CD4-positive, alpha-beta T cell (primary cell): Measurements from ENCODE around the gene TP53RK. TPM values are rescaled to one million over a fixed set of nuclear protein-coding genes. Genes with fewer than 3 reads are reported as not detected.

ENCODE experiments used
- ATAC-seq: fragments of 200-7000 bp; cut with Tn5 transposase; one replicate; pipeline ENCODE4 v1.10.0; 2022; ENCODE audit warnings: mild to moderate bottlenecking; ENCODE audit not compliant: poor library complexity
- CTCF ChIA-PET: fragments of 350-600 bp; sonication (Branson Sonifier 250); formaldehyde crosslinking; loops from one replicate; lab custom pipeline; 2021; ENCODE audit warnings: antibody characterized with exemption, inconsistent platforms; lab: Charles Lee
- POLR2A ChIA-PET: fragments of 350-600 bp; sonication (Branson Sonifier 250); formaldehyde crosslinking; loops from one replicate; lab custom pipeline; 2021; ENCODE audit warnings: antibody characterized with exemption, inconsistent platforms; lab: Charles Lee
- DNase-seq, 14 experiments: peaks; one replicate each; pipeline ENCODE4 v3.0.0-alpha.2; 2013 to 2020; ENCODE audit warnings: mixed read lengths in 2 of 14
- H3K27ac ChIP-seq, 2 donors: one replicate each; pipeline versions ENCODE4 v1.5.1 to v1.7.0; 2013; ENCODE audit warnings: low read length in 2 of 2, low read depth in 1 of 2, mild to moderate bottlenecking in 1 of 2
- H3K27me3 ChIP-seq, 2 experiments: 1 replicate in 1 of 2; 2 replicates in 1 of 2; pipeline versions ENCODE4 v1.6.1 to v1.7.0; 2013; ENCODE audit warnings: low read length in 2 of 2, control low read depth in 1 of 2, mild to moderate bottlenecking in 1 of 2, moderate library complexity in 1 of 2; ENCODE audit not compliant: insufficient read depth in 2 of 2, control insufficient read depth in 1 of 2
- H3K36me3 ChIP-seq: one replicate; pipeline ENCODE4 v1.6.1; 2013; ENCODE audit warnings: low read length, control low read depth; ENCODE audit not compliant: insufficient read depth
- H3K4me1 ChIP-seq: one replicate; pipeline ENCODE4 v1.6.1; 2013; ENCODE audit warnings: low read length, control low read depth; ENCODE audit not compliant: insufficient read depth
- H3K4me3 ChIP-seq: one replicate; pipeline ENCODE4 v1.5.1; 2013; ENCODE audit warnings: mild to moderate bottlenecking, low read length, moderate library complexity
- H3K9me3 ChIP-seq, 2 experiments: 1 replicate in 1 of 2; 2 replicates in 1 of 2; pipeline versions ENCODE4 v1.6.1 to v1.7.0; 2013; ENCODE audit warnings: low read length in 2 of 2, mild to moderate bottlenecking in 2 of 2, control low read depth in 1 of 2, moderate library complexity in 1 of 2; ENCODE audit not compliant: control insufficient read depth in 1 of 2, insufficient read depth in 1 of 2
- H3K27ac Mint-ChIP-seq: one replicate; pipeline ENCODE4 v1.8.0; 2020; ENCODE audit warnings: mixed read lengths
- H3K27me3 Mint-ChIP-seq: one replicate; pipeline ENCODE4 v1.8.0; 2021; ENCODE audit warnings: mixed read lengths
- H3K36me3 Mint-ChIP-seq: one replicate; pipeline ENCODE4 v1.8.0; 2021; ENCODE audit warnings: low read depth, mixed read lengths
- H3K4me1 Mint-ChIP-seq: one replicate; pipeline ENCODE4 v1.8.0; 2021; ENCODE audit warnings: low read depth, mixed read lengths
- H3K4me3 Mint-ChIP-seq: one replicate; pipeline ENCODE4 v1.8.0; 2020; ENCODE audit warnings: mild to moderate bottlenecking, mixed read lengths
- H3K9me3 Mint-ChIP-seq: one replicate; pipeline ENCODE4 v1.8.0; 2020; ENCODE audit warnings: mixed read lengths
- CTCF ChIP-seq: fragments of 200-600 bp; IDR thresholded peaks from one replicate; pipeline ENCODE4 v1.8.0; 2022; ENCODE audit warnings: antibody characterized with exemption, mild to moderate bottlenecking
- intact Hi-C, 2 experiments: fragments of 100-400 bp; cut with DNase I in 1 of 2; cut with micrococcal nuclease in 1 of 2; formaldehyde crosslinking; loops; one replicate each; pipeline versions ENCODE4 v1.15.1 to v1.9.0; 2023 to 2025; cut with DNase I, micrococcal nuclease
- total RNA-seq, 174 experiments: library from RNA in 2 of 174; stranded (reverse) in 2 of 174; gene quantifications; one replicate each; pipeline ENCODE4 v1.2.3 and lab custom pipeline; 2021 to 2026

Gene TP53RK
- total RNA-seq, 2 experiments from 2014 or later: 3.9 to 4.5 TPM

GRCh38 chr20:46646659-46647380, 42.4 kb downstream of the TP53RK start:
- POLR2A ChIA-PET: no interaction called here
- DNase-seq (no peak), ATAC-seq (no peak)
- H3K4me3 Mint-ChIP-seq: no peak overlapping the region
- H3K27me3 ChIP-seq: peaks cover 20% of the 10 kb centered on the region in 2 experiments
- no peak overlapping the region for H3K27ac Mint-ChIP-seq
- peaks cover 37% of the 10 kb centered on the region for H3K27me3 Mint-ChIP-seq
- no peaks in the 10 kb centered on the region for H3K4me1 ChIP-seq
- TF ChIP-seq CTCF: no peak
- H3K4me3 ChIP-seq: no peak overlapping the region
- no peaks in the 10 kb centered on the region for H3K9me3 Mint-ChIP-seq
- H3K27ac ChIP-seq: no peak overlapping the region
- no peaks in the 10 kb centered on the region for H3K4me1 Mint-ChIP-seq
- peaks cover 0 to 4% of the 10 kb centered on the region in 2 experiments for H3K9me3 ChIP-seq
- H3K36me3 ChIP-seq: no peaks in the 10 kb centered on the region
- CTCF ChIA-PET: no interaction called here
- intact Hi-C loops: no loop called here
- H3K36me3 Mint-ChIP-seq: no peaks in the 10 kb centered on the region

GRCh38 chr20:46646122-46646521, 43.1 kb downstream of the TP53RK start:
- no peak for DNase-seq
- intact Hi-C loops: no loop called here
- TF ChIP-seq CTCF: no peak
- ATAC-seq: no peak
- Histone ChIP-seq H3K27ac (no peak overlapping the region), H3K36me3 (no peaks in the 10 kb centered on the region), H3K4me1 (no peaks in the 10 kb centered on the region), H3K27me3 (peaks cover 15 to 18% of the 10 kb centered on the region in 2 experiments), H3K9me3 (no peaks in the 10 kb centered on the region), H3K4me3 (no peak overlapping the region)
- Mint-ChIP-seq H3K4me1 (no peaks in the 10 kb centered on the region), H3K9me3 (no peaks in the 10 kb centered on the region), H3K4me3 (no peak overlapping the region), H3K27me3 (peaks cover 40% of the 10 kb centered on the region), H3K27ac (no peak overlapping the region), H3K36me3 (no peaks in the 10 kb centered on the region)
- POLR2A ChIA-PET: no interaction called here
- CTCF ChIA-PET: no interaction called here

- CTCF ChIA-PET: no interaction called here
- no peak for TF ChIP-seq CTCF
- no peaks in the 10 kb centered on the region for H3K9me3 ChIP-seq
- H3K27me3 ChIP-seq: peaks cover 4 to 16% of the 10 kb centered on the region in 2 experiments
- peaks cover 36% of the 10 kb centered on the region for H3K27me3 Mint-ChIP-seq
- H3K36me3 ChIP-seq: no peaks in the 10 kb centered on the region
- DNase-seq (no peak), ATAC-seq (no peak)
- no peaks in the 10 kb centered on the region for H3K4me1 Mint-ChIP-seq
- H3K4me3 ChIP-seq: no peak overlapping the region
- H3K9me3 Mint-ChIP-seq: no peaks in the 10 kb centered on the region
- no peaks in the 10 kb centered on the region for H3K4me1 ChIP-seq
- H3K4me3 Mint-ChIP-seq: no peak overlapping the region
- no peak overlapping the region for H3K27ac Mint-ChIP-seq
- intact Hi-C loops: no loop called here
- POLR2A ChIA-PET: no interaction called here
- H3K27ac ChIP-seq: no peak overlapping the region
- no peaks in the 10 kb centered on the region for H3K36me3 Mint-ChIP-seq
These were observed 44.5 kb downstream of the TP53RK start for GRCh38 chr20:46644733-46645132.
